Hematopoietic multipotent progenitor cell treated with erythropoietin and hydrocortisone succinate and interleukin-3 and kit ligand, for 17 days (in vitro differentiated cells): Measurements from ENCODE around the gene PRKG2.
"Not testable (repeated sequence)": the region's sequence is repeated elsewhere in the genome, so short reads cannot be mapped to it uniquely, and the experiment has no call there.

Source experiments
- DNase-seq: peaks from one replicate; pipeline ENCODE4 v3.0.0-alpha.2; 2015; ENCODE audit warnings: low spot score

The PRKG2 gene, protein sequence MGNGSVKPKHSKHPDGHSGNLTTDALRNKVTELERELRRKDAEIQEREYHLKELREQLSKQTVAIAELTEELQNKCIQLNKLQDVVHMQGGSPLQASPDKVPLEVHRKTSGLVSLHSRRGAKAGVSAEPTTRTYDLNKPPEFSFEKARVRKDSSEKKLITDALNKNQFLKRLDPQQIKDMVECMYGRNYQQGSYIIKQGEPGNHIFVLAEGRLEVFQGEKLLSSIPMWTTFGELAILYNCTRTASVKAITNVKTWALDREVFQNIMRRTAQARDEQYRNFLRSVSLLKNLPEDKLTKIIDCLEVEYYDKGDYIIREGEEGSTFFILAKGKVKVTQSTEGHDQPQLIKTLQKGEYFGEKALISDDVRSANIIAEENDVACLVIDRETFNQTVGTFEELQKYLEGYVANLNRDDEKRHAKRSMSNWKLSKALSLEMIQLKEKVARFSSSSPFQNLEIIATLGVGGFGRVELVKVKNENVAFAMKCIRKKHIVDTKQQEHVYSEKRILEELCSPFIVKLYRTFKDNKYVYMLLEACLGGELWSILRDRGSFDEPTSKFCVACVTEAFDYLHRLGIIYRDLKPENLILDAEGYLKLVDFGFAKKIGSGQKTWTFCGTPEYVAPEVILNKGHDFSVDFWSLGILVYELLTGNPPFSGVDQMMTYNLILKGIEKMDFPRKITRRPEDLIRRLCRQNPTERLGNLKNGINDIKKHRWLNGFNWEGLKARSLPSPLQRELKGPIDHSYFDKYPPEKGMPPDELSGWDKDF

DNA sequence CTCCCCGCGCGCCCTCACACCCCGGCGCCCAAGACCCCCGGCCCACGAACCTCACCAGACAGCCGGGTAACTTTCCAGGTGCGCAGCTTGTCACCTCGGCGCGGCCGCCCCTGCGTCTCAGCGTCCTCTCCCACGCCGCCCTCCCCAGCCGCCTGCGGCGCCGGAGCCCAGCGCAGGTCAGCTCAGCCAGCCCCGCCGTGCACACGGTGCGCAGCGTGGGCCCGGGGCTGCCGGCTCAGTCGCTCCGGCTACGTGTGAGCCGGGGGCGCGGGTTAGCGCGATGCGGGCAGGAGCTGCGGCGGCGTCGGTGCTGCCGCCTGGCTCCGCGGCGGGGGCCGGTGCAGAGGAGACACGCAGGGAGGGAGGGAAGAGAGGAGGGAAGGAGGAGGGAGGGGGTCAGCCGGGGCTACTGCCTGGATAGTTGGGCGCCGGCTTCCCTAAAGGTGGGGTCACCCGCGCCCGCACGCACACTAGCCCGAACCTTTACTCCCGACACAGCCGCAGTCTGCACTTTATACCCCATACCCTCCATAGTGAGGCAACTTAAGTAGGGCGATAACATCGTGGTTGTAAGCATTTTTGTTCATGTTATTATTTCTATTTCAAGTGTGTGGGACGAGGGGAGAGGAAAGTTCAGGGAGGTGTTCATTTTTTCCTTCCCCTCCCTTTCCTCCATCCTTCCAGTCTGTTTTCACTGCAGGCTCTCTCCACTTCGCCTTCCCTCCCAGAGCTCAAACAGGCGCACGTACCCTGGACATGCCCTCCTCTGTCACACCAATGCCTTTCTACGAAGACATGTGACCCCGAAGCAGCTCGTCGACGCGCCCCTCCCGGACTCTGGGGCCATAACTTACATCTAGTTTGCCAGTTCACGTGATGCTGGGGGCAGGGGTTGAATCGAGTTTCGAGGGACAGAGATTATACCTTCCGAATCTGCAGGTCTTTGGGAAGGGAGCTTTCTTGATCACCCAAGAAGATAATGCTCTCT, at the start of gene PRKG2:
Gene PRKG2, minus strand, starts transcription at position 342 of the 988 bp plus-strand sequence. CDS start 10,175 bp downstream, outside the sequence.
- no peak for DNase-seq

DNA sequence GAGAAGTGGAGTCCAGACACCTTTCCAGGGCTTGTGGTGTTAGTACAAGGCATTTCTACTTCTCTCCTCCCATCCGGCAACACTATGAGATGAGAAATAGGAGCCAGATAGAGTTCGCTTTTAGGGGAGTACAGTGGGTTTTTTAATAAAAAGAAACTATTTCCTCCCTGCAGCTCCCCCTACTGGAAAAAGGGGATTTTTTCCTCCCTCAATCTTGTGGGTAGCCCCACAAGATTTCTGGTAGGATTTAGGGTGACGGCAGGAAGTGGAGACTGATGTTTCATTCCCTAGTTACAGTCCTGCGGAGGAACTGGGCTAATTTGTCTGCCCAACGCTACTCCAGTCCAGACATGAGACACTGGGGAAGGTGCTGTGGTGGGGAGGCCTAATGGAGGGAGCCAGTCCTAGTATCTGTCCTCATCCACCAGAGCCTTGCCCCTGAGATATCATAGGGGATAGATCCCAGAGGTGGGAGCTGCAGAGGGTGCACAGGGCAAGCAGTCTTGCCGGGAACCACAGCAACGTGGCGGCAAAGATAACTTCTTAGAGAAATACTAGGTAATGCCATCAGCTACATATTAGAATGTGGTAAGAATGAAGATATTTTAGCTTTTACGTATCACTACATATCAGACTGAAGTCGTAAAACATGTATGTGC, 45.5 kb upstream of the PRKG2 start:
- DNase-seq = no peak

DNA sequence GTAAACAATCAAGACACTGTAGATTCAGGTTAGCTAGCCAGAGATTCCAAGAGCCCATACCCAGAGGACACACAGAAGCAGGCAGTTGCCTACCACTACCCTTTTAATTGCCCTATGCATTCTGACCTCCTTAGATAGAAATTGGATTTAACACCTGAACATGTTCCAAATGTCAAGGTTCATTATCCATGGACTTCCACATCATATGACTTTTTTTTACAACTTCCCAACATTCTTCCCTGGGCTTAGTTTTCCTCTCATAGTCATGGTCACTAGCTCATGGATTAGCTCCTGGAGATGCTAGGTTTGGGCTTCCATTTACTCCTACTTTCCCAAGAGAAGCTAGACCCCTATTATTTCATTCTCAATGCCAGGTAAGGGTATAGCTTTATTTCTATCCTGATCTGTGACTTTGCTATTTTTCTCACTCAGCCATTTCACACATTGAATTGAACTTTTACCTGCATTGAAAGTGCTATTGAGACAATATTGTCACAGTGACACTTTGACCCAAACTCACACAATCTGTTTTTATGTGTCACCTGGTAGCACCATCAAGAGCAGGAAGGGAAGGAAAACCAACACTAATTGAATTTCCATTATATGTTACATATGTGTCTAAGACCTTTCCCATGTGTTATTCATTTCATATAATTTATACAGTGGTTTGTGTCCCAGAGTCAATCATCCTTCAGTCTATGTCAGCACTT, 44.0 kb upstream of the PRKG2 start:
- DNase-seq = no peak

DNA sequence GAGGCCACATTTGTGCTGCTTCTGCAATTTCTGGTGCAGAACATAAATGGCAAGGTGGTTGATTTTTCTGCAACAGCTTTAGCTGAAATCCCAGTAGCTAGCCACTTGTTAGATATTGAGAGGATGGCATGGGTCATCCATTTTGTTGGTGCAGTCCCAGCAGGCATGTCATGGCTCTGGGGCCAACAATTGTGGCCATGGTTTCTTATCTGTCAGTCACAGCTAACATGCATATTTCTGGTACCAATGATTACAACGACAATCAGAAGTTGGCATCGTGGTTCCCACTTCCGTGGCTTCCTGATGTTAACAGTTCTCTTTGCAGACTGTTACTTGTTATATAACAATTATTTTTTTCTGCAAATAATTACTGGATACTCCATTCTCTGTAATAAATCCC, 42.8 kb upstream of the PRKG2 start:
- DNase-seq = no peak

DNA sequence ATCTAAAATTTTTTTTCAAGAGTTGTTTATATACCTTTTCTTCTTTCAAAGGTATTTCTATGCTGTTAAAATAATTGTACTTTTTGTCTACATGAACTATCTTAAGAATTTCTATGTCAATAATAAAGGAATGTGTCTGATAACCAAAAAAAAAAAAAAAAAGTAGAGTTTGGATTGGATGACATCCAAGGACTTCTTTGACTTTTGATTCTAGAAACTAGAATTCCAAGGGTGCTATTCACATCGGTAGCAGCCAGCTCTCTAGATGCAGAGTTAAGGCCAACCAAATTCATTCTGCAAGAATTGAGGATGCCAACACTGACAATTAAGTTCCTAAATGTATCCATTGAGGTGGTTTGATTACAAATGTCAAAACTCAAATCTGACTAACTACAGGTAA, 42.0 kb upstream of the PRKG2 start:
- no peak for DNase-seq

DNA sequence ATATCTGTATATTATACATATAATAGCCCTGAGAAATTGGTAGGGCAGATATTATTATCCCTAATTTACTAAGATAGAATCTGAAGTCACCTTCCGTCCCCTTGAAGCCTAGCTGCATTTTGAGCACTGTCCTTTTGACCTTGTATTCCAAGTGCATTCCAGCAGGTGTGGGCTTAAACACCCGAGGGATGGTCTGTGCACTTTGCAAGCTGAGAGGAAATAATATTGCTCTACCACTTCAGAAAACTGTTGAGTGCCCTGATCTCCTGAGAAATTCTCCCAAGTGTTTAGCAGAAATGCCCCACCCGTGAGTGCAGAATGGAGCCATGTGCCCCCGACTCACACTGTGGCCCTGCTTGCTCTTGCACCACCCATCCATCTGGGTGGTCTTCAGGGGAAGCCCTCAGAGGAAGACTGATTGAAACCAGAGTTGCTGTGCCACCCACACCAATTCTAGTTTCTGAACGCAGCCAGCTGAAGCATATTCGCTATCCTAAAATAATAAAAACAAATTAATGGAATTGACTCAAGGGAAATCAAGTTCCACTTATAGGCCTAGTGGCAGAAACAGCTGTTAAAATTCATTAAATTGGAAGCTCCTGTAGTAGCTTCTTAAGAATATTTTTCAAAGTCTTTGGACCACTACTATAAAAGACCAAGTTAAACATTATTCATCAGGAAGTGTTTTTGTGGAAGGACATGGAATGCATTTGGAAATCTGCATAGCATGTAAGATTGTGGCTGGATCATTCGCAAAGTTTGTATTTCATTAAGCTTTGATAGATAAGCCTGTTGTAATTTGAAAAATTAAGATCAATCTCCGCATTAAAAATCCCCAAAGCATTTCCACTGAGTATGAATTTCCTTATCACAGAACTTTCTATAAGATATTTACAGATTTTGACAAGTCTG, 41.3 kb upstream of the PRKG2 start:
- DNase-seq = no peak

DNA sequence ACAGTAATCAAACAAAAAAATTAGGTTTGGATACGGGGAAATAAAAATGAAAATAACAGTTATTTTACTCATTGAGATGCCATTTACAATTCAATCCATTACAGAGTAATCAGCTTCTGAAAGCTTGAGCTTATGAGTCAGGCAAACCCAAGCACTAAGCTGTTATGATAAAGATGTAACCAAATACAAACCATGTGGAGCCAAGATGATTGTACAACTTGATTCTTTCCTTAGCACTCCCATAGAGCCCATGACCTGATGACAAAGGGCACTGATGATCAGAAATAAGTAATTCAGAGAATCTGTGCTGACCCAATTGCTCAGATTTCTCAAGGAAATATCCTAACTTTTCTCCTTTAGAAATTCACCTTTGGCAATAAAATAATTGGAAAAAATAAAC, 40.5 kb upstream of the PRKG2 start:
- no peak for DNase-seq

DNA sequence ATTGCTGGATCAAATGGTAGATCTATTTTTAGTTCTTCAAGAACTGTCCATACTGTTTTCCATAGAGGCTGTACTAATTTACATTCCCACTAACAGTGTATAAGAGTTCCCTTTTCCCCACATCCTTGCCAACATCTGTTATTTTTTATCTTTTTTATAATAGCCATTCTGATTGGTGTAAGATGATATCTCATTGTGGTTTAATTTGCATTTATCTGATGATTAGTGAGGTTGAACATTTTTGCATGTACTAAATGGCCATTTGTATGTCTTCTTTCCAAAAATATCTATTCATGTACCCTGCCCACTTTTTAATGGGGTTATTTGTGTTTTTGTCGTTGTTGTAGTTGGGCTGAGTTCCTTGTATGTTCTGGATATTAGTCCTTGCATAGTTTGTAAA, 35.4 kb upstream of the PRKG2 start:
- no peak for DNase-seq

DNA sequence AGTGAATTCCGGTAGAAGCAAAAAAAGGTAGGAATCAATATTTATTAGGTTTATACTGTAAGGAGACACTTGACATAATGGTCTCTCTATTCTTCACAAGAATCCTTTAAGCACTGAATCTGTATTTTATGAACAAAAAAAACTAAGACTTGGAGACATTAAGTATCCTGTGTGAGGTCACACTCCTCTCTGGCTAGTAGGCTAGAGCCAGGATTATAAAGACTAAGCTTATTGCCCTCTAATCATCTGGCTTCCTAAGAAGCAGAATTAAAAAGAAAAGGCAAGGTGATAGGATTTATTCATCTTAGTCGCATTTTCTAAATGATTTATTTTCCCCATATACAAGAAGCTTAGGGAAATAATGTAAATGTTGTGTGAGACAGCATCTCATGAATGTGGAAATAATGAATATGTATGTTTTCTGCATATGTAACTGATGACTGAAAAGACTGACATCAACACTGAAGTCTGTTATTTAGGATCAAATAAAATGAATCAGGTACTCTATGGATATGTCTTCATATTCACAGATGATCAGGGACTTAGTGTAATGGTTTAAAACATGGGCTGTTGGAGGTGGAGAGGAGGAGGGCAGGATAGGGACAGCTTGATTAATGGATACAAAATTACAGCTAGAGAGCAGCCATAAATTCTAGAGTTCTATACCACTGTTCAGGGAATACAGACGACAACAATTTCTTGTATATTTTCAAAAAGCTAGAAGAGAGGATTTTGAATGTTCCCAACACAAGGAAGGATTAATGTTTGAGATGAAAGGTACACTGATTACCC, 30.4 kb upstream of the PRKG2 start:
- no peak for DNase-seq

DNA sequence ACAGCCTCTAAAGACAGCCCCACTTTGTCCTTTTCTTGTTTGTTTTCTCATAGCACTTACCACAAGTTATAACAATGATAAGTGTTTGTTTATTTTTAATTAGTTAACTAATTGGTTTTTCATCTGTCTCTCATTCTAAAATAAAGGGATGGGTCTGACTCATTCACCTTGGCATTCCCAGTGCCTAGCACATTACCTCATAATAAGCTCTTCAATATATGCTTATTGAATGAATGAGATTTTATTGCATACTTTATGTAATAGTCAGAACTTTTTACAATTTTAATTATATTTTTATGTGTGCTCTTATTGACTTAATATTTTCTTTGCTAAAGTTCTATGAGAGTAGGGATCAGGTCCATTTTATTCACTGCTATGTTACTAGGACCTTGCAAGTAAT, 22.8 kb upstream of the PRKG2 start:
- DNase-seq = no peak

DNA sequence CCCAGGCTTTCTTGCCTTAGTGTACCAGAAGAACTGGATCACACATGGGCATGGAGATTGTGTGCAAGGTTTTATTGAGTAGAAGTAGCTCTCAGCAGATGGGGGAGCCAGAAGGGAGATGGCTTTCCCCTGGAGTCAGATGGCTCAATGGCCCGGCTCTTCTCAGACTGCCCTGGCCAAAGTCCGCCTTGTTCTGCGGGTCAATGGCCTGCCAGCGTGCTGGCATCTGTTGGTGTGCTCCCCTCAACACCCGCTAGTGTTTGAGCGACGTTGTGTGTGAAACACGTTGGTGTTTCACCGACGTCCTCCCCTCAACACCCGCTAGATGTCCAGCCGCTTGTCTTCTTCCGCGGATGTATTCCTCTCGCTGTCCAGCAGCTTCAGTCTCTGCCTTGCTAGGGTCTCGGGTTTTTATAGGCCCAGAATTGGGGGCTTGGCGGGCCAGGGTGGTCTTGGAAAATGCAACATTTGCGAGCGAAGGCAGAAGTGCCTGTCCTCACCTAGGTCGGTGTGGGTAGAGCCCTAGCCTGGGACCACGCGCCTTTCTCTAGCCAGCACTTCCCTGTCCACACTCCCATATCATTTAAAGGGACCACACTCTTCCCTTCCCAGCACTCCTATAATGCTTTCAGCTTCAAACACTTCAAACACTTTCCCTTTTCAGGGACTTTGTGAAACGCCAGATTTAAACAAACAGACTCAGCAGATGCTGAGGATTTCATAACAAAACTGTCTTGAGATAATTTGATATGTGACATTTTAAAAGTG, 21.1 kb upstream of the PRKG2 start:
- DNase-seq = no peak

DNA sequence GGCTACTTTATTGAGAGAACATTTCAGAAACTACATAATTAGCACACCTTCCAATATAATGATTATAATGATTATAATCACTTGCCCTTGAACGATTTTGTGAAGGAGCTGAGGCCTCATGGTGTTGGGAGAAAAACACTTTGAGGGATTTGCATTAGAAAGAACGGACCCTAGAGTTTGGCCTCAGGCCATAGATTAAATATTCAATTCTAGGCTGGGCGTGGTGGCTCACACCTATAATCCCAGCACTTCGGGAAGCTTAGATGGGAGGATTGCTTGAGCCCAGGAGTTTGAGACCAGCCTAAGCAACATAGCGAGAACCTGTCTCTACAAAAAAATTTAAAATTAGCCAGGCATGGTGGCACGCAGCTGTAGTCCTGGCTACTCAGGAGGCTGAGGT, 12.9 kb upstream of the PRKG2 start:
- no peak for DNase-seq

DNA sequence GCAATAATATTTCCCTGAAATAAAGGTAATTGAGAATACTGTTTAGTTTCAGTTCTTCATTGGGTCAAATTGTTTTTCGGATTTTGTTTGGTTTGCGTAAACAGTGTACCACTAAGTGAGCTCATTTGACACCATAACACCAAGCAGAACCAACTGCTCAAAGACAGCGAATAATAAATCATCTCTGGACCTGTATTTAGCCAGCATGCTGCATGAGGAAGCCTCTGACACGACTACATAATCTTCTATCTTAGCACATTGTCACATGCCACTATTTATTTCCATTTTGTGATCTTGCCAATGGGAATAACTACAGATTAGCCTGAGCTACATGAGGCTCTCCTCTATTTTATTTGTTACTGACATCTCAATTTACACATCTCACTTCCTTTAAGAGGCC, 12.1 kb upstream of the PRKG2 start:
- DNase-seq = no peak

DNA sequence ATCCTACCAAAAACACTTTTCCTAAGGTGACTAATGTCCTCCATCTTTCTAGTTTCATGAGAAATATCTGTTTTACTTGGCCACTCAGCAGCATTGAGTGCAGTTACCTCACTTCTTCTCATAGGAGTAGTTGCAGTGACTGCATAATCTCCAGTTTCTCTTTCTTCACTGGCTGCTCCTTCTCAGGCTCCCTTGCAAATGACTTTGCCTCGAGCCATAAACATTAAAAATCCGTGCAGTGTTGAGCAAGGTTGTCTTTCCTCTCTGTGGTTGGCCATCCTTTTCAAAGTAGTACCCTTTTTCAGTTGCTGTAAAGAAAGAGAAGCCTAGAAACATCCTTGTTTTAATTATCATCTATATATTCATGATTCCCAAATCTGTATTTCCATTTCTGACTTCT, 10.2 kb upstream of the PRKG2 start:
- no peak for DNase-seq

DNA sequence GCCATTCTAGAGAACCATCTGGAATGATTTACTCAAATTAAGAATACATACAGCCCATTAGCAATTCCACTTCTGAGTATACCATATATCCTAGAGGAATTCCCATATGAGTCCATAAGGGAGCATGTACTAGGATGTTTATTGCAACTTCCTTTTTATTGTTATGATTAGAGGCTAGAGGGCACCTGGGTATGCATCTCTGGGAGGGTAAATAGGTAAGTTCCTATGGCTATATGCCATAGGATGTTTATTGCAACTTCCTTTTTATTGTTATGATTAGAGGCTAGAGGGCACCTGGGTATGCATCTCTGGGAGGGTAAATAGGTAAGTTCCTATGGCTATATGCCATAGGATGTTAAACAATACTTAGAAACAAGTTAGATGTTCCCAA, 7.1 kb upstream of the PRKG2 start:
- not testable (repeated sequence) for DNase-seq

DNA sequence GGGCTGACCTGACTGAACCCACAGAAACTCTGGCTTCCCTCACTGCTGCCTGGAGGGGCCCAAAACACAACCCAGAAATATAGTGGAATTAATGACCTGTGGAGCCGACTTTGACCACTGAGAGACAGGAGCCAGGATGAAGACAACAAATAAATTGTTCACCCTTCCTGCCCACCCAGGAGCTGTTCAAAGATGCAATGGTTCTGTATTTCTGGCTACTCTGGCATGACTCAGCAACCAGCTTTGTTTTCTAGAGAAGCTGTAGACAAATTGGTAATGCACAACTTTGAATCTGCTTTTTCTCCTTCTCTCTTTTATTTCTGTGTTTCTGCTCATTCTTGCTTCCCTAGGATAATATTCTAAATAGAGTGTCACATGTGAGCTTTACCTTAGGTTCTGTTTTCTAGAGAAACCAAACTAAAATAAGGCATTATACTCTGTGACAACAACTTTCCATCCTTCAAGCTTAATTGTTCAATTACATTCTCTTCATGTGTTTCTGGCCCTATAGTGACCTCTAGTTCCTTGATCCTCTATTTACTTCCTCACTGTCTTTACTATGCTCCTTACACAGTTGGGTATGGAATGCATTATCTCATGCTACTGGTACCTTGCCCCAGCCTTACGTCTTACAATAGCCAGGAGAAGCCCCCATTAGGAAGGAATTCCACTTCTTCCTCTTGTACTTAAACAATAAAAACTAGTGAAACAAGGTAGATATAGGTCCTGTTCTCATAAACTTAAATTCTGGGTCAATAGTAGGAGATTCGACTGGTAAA, 6.5 kb upstream of the PRKG2 start:
- DNase-seq = no peak

DNA sequence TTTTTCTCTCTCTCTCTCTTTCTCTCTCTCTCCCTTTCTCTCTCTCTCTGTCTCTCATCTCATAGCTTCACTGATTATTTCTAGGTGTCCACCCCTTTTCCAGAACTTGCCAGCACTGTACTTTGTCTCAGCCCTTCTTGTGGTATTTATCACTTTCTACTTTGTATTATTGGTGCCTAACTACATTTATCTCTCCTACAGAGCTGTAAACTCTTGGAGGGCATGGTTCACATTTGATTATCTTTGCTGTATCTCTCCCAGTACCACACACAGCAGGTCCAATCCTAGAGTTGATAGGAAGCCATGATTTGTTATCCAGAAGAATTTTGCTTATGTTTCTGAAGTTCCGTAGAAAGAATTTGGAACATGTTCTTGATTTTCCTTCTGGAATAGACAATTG, 5.2 kb upstream of the PRKG2 start:
- no peak for DNase-seq

DNA sequence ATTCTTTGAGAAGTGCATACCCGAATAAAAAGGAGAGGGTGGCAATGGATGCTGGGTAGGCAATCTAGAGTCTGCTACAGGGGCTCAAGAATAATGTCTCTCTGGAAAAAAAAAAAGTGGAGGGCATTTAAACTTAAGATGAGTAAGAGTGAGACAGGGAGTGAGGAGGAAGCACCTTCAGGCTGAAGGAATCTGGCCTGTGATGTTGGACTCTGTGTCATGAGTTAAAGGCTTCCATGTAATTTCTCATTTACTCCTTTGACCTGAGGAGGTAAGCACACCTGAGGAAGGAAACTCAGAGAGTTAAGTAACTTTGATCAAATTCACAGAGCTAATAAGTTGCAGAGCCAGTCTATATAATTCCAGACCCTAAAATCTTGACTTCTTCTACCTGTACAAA, 3.2 kb upstream of the PRKG2 start:
- no peak for DNase-seq
